ENCODE data around the gene PSD.

PSD gene

GRCh38 chr10:102438374-102438773 lies 19.8 kb upstream of the PSD start:
- H3K9ac ChIP-seq (ENCODE audit: low read length in 2 of 2) = no peak overlapping the region
- H3K27ac ChIP-seq (ENCODE audit: low read length) = no peak overlapping the region
- H3K36me3 ChIP-seq (ENCODE audit: control insufficient read depth in 2 of 2, insufficient read depth in 2 of 2, low read length in 2 of 2) = no peaks in the 10 kb centered on the region
- H3K4me3 ChIP-seq (ENCODE audit: low read length in 2 of 2) = no peak overlapping the region
- peaks cover 14% of the 10 kb centered on the region in 2 donors for H3K27me3 ChIP-seq (ENCODE audit: control insufficient read depth in 1 of 2, insufficient read depth in 2 of 2, low read length in 2 of 2)
- peaks cover 2% of the 10 kb centered on the region for H3K4me1 ChIP-seq (ENCODE audit: control insufficient read depth, insufficient read depth, low read length)
- no peaks in the 10 kb centered on the region for H3K9me3 ChIP-seq (ENCODE audit: control insufficient read depth in 2 of 2, low read length in 2 of 2)

DNA sequence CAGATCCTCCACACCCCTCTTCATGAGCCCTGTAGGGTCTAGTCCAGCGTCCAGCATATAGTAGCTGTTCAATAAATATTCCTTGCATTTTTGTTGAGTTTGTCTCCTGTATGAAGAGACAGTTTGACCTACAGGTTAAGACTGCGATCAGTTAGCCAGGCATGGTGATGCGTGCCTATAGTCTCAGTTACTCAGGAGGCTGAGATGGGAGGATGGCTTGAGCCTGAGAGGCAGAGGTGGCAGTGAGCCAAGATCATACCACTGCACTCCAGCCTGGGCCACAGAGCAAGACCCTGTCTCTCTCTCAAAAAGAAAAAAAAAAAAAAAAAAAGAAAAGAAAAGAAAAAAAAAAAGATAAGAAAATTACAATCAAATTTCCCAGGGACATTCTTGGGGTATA lies 18.9 kb upstream of the PSD start:
- no peak overlapping the region for H3K4me3 ChIP-seq (ENCODE audit: low read length in 2 of 2)
- H3K9me3 ChIP-seq (ENCODE audit: control insufficient read depth in 2 of 2, low read length in 2 of 2) = no peaks in the 10 kb centered on the region
- no peak overlapping the region for H3K27ac ChIP-seq (ENCODE audit: low read length)
- peaks cover 14% of the 10 kb centered on the region in 2 donors for H3K27me3 ChIP-seq (ENCODE audit: control insufficient read depth in 1 of 2, insufficient read depth in 2 of 2, low read length in 2 of 2)
- no peak overlapping the region for H3K9ac ChIP-seq (ENCODE audit: low read length in 2 of 2)
- peaks cover 2% of the 10 kb centered on the region for H3K4me1 ChIP-seq (ENCODE audit: control insufficient read depth, insufficient read depth, low read length)
- no peaks in the 10 kb centered on the region for H3K36me3 ChIP-seq (ENCODE audit: control insufficient read depth in 2 of 2, insufficient read depth in 2 of 2, low read length in 2 of 2)

GRCh38 chr10:102436312-102436711 lies 17.7 kb upstream of the PSD start:
- H3K4me3 ChIP-seq (ENCODE audit: low read length in 2 of 2) = no peak overlapping the region
- H3K4me1 ChIP-seq (ENCODE audit: control insufficient read depth, insufficient read depth, low read length) = peaks cover 11% of the 10 kb centered on the region
- H3K9me3 ChIP-seq (ENCODE audit: control insufficient read depth in 2 of 2, low read length in 2 of 2) = no peaks in the 10 kb centered on the region
- no peak overlapping the region for H3K27ac ChIP-seq (ENCODE audit: low read length)
- no peaks in the 10 kb centered on the region for H3K36me3 ChIP-seq (ENCODE audit: control insufficient read depth in 2 of 2, insufficient read depth in 2 of 2, low read length in 2 of 2)
- H3K9ac ChIP-seq (ENCODE audit: low read length in 2 of 2) = no peak overlapping the region
- H3K27me3 ChIP-seq (ENCODE audit: control insufficient read depth in 1 of 2, insufficient read depth in 2 of 2, low read length in 2 of 2) = peaks cover 14% of the 10 kb centered on the region in 2 donors

- Histone ChIP-seq H3K4me1 (ENCODE audit: control insufficient read depth, insufficient read depth, low read length) (peaks cover 12% of the 10 kb centered on the region), H3K36me3 (ENCODE audit: control insufficient read depth in 2 of 2, insufficient read depth in 2 of 2, low read length in 2 of 2) (no peaks in the 10 kb centered on the region), H3K4me3 (ENCODE audit: low read length in 2 of 2) (peak overlapping the region in 1 of 2 donors; percentile 29), H3K9me3 (ENCODE audit: control insufficient read depth in 2 of 2, low read length in 2 of 2) (no peaks in the 10 kb centered on the region), H3K9ac (ENCODE audit: low read length in 2 of 2) (no peak overlapping the region), H3K27ac (ENCODE audit: low read length) (no peak overlapping the region), H3K27me3 (ENCODE audit: control insufficient read depth in 1 of 2, insufficient read depth in 2 of 2, low read length in 2 of 2) (peaks cover 14% of the 10 kb centered on the region in 2 donors)
Measured at GRCh38 chr10:102435529-102436233, 17.1 kb upstream of the PSD start.

DNA sequence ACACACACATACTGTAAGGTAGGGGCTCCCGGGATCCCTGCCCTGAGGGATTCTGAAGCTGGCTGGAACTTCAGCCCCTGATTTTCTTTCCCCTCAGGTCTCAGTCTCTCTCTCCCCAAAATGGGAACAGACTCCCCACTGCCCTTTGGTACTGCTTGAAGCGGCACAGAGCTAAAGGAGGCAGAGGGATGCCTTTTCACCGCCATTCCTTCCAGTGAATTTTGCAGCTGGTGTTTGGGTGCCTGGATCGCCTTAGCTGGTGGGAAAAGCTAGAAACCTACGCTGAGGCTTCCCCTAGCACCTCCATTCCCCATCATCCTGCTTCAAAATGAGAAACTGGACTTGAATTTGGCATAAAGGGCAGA lies 16.5 kb upstream of the PSD start:
- H3K4me3 ChIP-seq (ENCODE audit: low read length in 2 of 2) = no peak overlapping the region
- H3K27ac ChIP-seq (ENCODE audit: low read length) = no peak overlapping the region
- H3K9me3 ChIP-seq (ENCODE audit: control insufficient read depth in 2 of 2, low read length in 2 of 2) = no peaks in the 10 kb centered on the region
- peaks cover 14% of the 10 kb centered on the region in 2 donors for H3K27me3 ChIP-seq (ENCODE audit: control insufficient read depth in 1 of 2, insufficient read depth in 2 of 2, low read length in 2 of 2)
- no peak overlapping the region for H3K9ac ChIP-seq (ENCODE audit: low read length in 2 of 2)
- peaks cover 12% of the 10 kb centered on the region for H3K4me1 ChIP-seq (ENCODE audit: control insufficient read depth, insufficient read depth, low read length)
- H3K36me3 ChIP-seq (ENCODE audit: control insufficient read depth in 2 of 2, insufficient read depth in 2 of 2, low read length in 2 of 2) = no peaks in the 10 kb centered on the region

DNA sequence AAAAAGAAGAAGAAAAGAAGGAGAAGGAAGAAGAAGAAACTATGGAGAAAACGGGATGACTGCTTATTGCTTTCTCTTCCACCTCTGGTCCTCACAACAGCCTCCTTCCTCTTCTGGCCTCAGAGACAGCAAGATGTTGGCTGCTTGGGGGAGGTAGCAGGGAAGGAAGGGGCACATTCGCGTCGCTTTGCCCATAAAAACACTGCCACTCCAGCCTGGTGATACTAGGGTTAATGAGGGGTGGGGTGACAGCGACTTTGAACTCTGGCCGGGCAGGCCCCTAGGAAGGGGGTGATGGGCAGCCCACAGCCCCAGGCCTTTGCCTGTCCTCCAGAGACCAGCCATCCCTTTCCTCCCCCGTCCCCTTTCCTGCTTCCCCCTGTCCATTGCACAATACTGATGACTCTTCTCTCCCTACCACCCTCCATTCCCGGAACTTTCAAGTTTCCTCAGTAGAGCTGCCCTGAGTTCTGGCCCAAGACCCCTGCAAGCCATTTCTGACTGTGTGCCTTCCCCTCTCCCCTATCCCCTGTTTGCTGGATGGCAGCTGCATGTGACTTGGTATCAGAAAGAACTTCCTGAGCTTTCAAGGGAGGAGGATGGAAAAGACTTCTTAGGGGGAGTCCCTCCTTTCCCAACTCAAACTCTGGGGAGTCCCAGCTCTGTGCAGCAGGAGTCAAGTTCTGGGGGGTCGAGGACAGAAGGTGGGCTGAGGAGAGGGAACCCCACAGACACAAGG lies 16.0 kb upstream of the PSD start:
- Histone ChIP-seq H3K4me1 (ENCODE audit: control insufficient read depth, insufficient read depth, low read length) (peaks cover 12% of the 10 kb centered on the region), H3K27ac (ENCODE audit: low read length) (no peak overlapping the region), H3K9me3 (ENCODE audit: control insufficient read depth in 2 of 2, low read length in 2 of 2) (no peaks in the 10 kb centered on the region), H3K27me3 (ENCODE audit: control insufficient read depth in 1 of 2, insufficient read depth in 2 of 2, low read length in 2 of 2) (peaks cover 14% of the 10 kb centered on the region in 2 donors), H3K9ac (ENCODE audit: low read length in 2 of 2) (no peak overlapping the region), H3K36me3 (ENCODE audit: control insufficient read depth in 2 of 2, insufficient read depth in 2 of 2, low read length in 2 of 2) (no peaks in the 10 kb centered on the region), H3K4me3 (ENCODE audit: low read length in 2 of 2) (no peak overlapping the region)

- Histone ChIP-seq H3K4me3 (ENCODE audit: low read length in 2 of 2) (no peak overlapping the region), H3K36me3 (ENCODE audit: control insufficient read depth in 2 of 2, insufficient read depth in 2 of 2, low read length in 2 of 2) (no peaks in the 10 kb centered on the region), H3K9me3 (ENCODE audit: control insufficient read depth in 2 of 2, low read length in 2 of 2) (no peaks in the 10 kb centered on the region), H3K27me3 (ENCODE audit: control insufficient read depth in 1 of 2, insufficient read depth in 2 of 2, low read length in 2 of 2) (peaks cover 14% of the 10 kb centered on the region in 2 donors), H3K27ac (ENCODE audit: low read length) (no peak overlapping the region), H3K4me1 (ENCODE audit: control insufficient read depth, insufficient read depth, low read length) (peaks cover 12% of the 10 kb centered on the region), H3K9ac (ENCODE audit: low read length in 2 of 2) (no peak overlapping the region)
Measured at GRCh38 chr10:102433619-102434046, 15.0 kb upstream of the PSD start.

DNA sequence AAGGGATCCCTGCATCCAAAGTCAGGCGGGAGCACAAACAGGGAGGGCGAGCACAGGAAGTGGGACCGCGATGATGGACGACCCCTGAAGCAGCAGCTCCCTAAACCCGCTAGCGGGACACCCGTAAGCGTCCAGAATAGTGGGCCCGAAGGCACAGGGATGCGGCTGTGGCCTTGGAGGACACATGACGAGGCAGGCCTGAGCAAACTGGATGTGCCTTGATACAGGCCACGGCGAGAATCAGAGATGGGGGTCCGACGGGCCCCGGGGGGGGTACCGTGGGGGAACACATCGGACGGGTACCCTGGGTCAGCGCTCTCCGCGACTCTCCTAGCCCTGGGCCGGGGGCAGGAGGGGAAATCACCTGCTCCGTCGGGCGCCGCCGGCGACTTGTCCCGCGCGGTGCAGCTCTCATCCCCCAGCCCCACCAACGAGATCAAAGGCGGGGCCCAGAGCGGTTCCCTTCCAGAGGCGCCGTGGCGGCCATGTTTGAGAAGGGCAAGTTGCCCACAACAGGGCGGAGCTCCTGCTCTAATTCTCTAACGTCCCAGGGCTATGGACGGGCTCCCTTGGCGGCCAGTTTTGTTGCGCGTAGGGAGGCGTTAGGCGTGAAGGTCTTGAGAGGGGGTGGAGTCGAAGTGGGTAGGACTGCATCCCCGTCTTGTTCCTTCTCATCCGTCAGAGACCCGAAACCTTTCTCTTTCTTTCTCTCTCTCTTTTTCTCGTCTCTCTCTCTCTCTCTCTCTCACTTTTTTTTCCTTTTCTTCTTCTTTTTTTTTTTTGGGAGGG lies 13.8 kb upstream of the PSD start, which contains the start of gene CUEDC2:
TSS of gene CUEDC2 (minus strand) at position 413 of the 789 bp plus-strand sequence. CDS start 7,386 bp downstream, outside the sequence.
- H3K4me1 ChIP-seq (ENCODE audit: control insufficient read depth, insufficient read depth, low read length) = peaks cover 12% of the 10 kb centered on the region
- H3K9me3 ChIP-seq (ENCODE audit: control insufficient read depth in 2 of 2, low read length in 2 of 2) = no peaks in the 10 kb centered on the region
- H3K9ac ChIP-seq (ENCODE audit: low read length in 2 of 2) = peak within 1 kb of the TSS; percentile 96 to 97
- H3K27me3 ChIP-seq (ENCODE audit: control insufficient read depth in 1 of 2, insufficient read depth in 2 of 2, low read length in 2 of 2) = peaks cover 13 to 14% of the 10 kb centered on the region in 2 donors
- peak within 1 kb of the TSS; percentile 71 for H3K27ac ChIP-seq (ENCODE audit: low read length)
- no peaks in the 10 kb centered on the region for H3K36me3 ChIP-seq (ENCODE audit: control insufficient read depth in 2 of 2, insufficient read depth in 2 of 2, low read length in 2 of 2)
- H3K4me3 ChIP-seq (ENCODE audit: low read length in 2 of 2) = peak within 1 kb of the TSS; percentile 97 to 98

- H3K9me3 ChIP-seq (ENCODE audit: control insufficient read depth in 2 of 2, low read length in 2 of 2) = no peaks in the 10 kb centered on the region
- H3K27me3 ChIP-seq (ENCODE audit: control insufficient read depth in 1 of 2, insufficient read depth in 2 of 2, low read length in 2 of 2) = peaks cover 12 to 14% of the 10 kb centered on the region in 2 donors
- H3K4me1 ChIP-seq (ENCODE audit: control insufficient read depth, insufficient read depth, low read length) = peaks cover 12% of the 10 kb centered on the region
- H3K4me3 ChIP-seq (ENCODE audit: low read length in 2 of 2) = peak overlapping the region; percentile 97 to 98
- H3K27ac ChIP-seq (ENCODE audit: low read length) = peak overlapping the region; percentile 71
- H3K9ac ChIP-seq (ENCODE audit: low read length in 2 of 2) = peak overlapping the region; percentile 96 to 97
- H3K36me3 ChIP-seq (ENCODE audit: control insufficient read depth in 2 of 2, insufficient read depth in 2 of 2, low read length in 2 of 2) = no peaks in the 10 kb centered on the region
Measured at GRCh38 chr10:102431452-102432124, 13.0 kb upstream of the PSD start.

DNA sequence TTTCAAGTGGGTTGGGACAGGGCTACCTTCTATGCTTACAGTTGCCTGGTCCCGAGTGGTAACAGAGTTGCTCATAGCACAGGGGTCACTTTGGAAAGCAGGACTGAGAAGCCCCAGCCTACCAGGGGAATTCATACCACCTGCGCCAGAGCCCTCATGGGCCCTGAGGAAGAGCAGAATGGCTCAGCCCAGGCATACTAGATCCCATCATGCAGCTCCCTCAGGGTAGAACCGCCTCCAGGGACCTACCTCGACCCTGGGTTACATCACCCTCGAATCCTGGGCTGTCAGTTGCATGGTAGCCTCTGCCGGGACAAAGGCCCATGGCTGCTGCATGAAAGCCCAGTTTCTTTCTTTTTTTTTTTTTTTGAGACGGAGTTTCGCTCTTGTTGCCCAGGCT lies 10.9 kb upstream of the PSD start:
- H3K36me3 ChIP-seq (ENCODE audit: control insufficient read depth in 2 of 2, insufficient read depth in 2 of 2, low read length in 2 of 2) = no peaks in the 10 kb centered on the region
- no peak overlapping the region for H3K9ac ChIP-seq (ENCODE audit: low read length in 2 of 2)
- H3K9me3 ChIP-seq (ENCODE audit: control insufficient read depth in 2 of 2, low read length in 2 of 2) = no peaks in the 10 kb centered on the region
- H3K4me1 ChIP-seq (ENCODE audit: control insufficient read depth, insufficient read depth, low read length) = peaks cover 12% of the 10 kb centered on the region
- H3K4me3 ChIP-seq (ENCODE audit: low read length in 2 of 2) = no peak overlapping the region
- no peak overlapping the region for H3K27ac ChIP-seq (ENCODE audit: low read length)
- H3K27me3 ChIP-seq (ENCODE audit: control insufficient read depth in 1 of 2, insufficient read depth in 2 of 2, low read length in 2 of 2) = peaks cover 3 to 5% of the 10 kb centered on the region in 2 donors
